Body of pancreas (tissue), 4 donors: Measurements from ENCODE around the gene TPM1. TPM values are rescaled to one million over a fixed set of nuclear protein-coding genes. Genes with fewer than 3 reads are reported as not detected.
A peak's percentile ranks its signal among the peaks of the same experiment; 100 is the strongest.

Source experiments
- ATAC-seq: fragments of 150-250 bp; one replicate; pipeline ENCODE4 v1.9.1; 2016
- DNase-seq, 4 donors: peaks; one replicate each; pipeline ENCODE4 v3.0.0-alpha.2; 2019
- H3K27ac ChIP-seq, 4 donors: fragments of 200-600 bp; sonication (generic); 1 replicate in 3 of 4; 2 replicates in 1 of 4; pipeline versions ENCODE4 v1.5.1 to v1.6.1; 2016 to 2019; ENCODE audit warnings: mild to moderate bottlenecking in 1 of 4, mixed read lengths in 1 of 4, moderate library complexity in 1 of 4
- H3K27me3 ChIP-seq, 2 donors: fragments of 200-600 bp; sonication (generic); one replicate each; pipeline ENCODE4 v1.6.0; 2016; ENCODE audit warnings: mild to moderate bottlenecking in 1 of 2
- H3K36me3 ChIP-seq, 2 donors: fragments of 200-600 bp; sonication (generic); replicated peaks in 1 of 2; 2 replicates each; pipeline ENCODE4 v1.5.1; 2016; ENCODE audit warnings: low read depth in 2 of 2; ENCODE audit not compliant: insufficient read depth in 1 of 2
- H3K4me1 ChIP-seq: fragments of 200-600 bp; sonication (generic); one replicate; pipeline ENCODE4 v1.6.0; 2016
- H3K4me3 ChIP-seq, 2 donors: fragments of 200-600 bp; sonication (generic); 1 replicate in 1 of 2; 2 replicates in 1 of 2; pipeline ENCODE4 v1.5.1; 2016 to 2019
- H3K9me3 ChIP-seq, 3 donors: fragments of 200-600 bp; sonication (generic); 1 replicate in 2 of 3; 2 replicates in 1 of 3; pipeline ENCODE4 v1.5.1; 2016
- POLR2A ChIP-seq, 3 donors: fragments of 450-650 bp; IDR thresholded peaks; one replicate each; pipeline ENCODE4 v1.6.1; 2016; ENCODE audit warnings: antibody characterized with exemption in 3 of 3, mild to moderate bottlenecking in 2 of 3
- WGBS, 2 donors: methylation state at CpG; one replicate each; pipeline ENCODE4 v1.1.5; 2017; 5-methylcytosine and 5-hydroxymethylcytosine counted together
- intact Hi-C: fragments of 100-400 bp; cut with DNase I; formaldehyde crosslinking; loops from one replicate; pipeline ENCODE4 v1.15.1; 2023
- total RNA-seq, 2 donors: library from RNA; depleted of rRNA; stranded (reverse); fragments of >200 nt; gene quantifications; one replicate each; pipeline ENCODE4 v1.1.0, GENCODE V29; 2016
- TF ChIP-seq, protein P1 (sequence below), 7 experiments: fragments of 450-650 bp in 4 of 7; fragments of 200-600 bp in 3 of 7; sonication (generic) in 3 of 7; IDR thresholded peaks; one replicate each; pipeline ENCODE4 v1.5.1; 2016 to 2019; ENCODE audit warnings: antibody characterized with exemption in 7 of 7

The TPM1 gene
- total RNA-seq, 2 donors from 2014 or later = 417 to 435 TPM

DNA sequence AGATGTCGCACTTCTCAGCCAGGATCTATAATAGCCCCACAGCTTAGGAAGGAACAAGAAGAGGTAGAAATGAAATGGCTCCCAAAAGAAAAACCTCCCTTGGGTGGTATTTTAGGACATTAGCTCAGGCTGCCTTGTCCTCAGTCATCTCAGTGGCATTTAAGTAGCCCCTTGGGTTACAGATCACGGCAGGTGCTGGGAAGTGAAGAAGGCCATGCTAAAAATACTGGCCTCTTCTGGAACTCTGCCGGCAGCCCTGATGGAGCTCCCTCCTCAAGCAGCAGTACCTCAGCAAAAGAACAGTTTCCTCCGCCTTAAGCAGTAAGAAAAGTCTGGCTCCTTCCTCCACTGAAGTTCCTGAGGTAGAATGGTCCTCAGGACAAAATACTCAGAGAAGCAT, 7.3 kb upstream of the TPM1 start:
- WGBS, 2 donors = 75 to 86% methylated on average over 4 of the region's 4 CpGs
- DNase-seq (no peak), ATAC-seq (no peak)
- Histone ChIP-seq H3K4me3 (no peak overlapping the region), H3K9me3 (no peaks in the 10 kb centered on the region), H3K36me3 (no peaks in the 10 kb centered on the region), H3K4me1 (peaks cover 3% of the 10 kb centered on the region), H3K27me3 (no peaks in the 10 kb centered on the region), H3K27ac (no peak overlapping the region)
- TF ChIP-seq, protein P1, sequence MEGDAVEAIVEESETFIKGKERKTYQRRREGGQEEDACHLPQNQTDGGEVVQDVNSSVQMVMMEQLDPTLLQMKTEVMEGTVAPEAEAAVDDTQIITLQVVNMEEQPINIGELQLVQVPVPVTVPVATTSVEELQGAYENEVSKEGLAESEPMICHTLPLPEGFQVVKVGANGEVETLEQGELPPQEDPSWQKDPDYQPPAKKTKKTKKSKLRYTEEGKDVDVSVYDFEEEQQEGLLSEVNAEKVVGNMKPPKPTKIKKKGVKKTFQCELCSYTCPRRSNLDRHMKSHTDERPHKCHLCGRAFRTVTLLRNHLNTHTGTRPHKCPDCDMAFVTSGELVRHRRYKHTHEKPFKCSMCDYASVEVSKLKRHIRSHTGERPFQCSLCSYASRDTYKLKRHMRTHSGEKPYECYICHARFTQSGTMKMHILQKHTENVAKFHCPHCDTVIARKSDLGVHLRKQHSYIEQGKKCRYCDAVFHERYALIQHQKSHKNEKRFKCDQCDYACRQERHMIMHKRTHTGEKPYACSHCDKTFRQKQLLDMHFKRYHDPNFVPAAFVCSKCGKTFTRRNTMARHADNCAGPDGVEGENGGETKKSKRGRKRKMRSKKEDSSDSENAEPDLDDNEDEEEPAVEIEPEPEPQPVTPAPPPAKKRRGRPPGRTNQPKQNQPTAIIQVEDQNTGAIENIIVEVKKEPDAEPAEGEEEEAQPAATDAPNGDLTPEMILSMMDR (IDR thresholded peaks at IDR 0.05) = no peak
- TF ChIP-seq POLR2A (IDR thresholded peaks at IDR 0.05) = no peak
- intact Hi-C loops = no loop called here

DNA sequence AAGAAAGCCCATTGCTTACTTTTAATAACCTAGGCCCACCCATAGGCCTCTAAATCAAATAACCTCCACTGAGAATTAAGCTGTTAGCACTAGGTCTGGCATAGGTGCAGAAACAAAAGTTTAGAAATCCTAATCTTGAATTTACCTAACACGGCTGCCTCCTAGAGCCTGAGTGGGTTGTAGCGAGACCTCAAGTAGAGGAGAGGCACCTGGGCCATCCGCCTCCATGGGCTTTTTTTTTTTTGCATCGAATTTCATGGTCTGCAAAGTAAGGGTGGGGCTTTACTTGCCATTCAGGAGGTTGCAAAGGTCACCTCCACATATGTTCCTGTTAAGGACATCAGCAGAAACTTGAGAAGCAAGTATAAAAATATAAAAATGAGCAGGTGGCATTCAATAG, 6.6 kb upstream of the TPM1 start:
- Histone ChIP-seq H3K4me3 (no peak overlapping the region), H3K27me3 (no peaks in the 10 kb centered on the region), H3K36me3 (no peaks in the 10 kb centered on the region), H3K9me3 (no peaks in the 10 kb centered on the region), H3K4me1 (peaks cover 11% of the 10 kb centered on the region), H3K27ac (peak overlapping the region in 1 of 4 donors; percentile 8)
- peak; percentile 57 for ATAC-seq
- TF ChIP-seq POLR2A (IDR thresholded peaks at IDR 0.05) = no peak
- TF ChIP-seq, protein P1 (IDR thresholded peaks at IDR 0.05) = peak in 1 of 7 experiments; percentile 33
- WGBS, 2 donors = 61 to 66% methylated on average over 4 of the region's 4 CpGs
- intact Hi-C loops = no loop called here
- no peak for DNase-seq

DNA sequence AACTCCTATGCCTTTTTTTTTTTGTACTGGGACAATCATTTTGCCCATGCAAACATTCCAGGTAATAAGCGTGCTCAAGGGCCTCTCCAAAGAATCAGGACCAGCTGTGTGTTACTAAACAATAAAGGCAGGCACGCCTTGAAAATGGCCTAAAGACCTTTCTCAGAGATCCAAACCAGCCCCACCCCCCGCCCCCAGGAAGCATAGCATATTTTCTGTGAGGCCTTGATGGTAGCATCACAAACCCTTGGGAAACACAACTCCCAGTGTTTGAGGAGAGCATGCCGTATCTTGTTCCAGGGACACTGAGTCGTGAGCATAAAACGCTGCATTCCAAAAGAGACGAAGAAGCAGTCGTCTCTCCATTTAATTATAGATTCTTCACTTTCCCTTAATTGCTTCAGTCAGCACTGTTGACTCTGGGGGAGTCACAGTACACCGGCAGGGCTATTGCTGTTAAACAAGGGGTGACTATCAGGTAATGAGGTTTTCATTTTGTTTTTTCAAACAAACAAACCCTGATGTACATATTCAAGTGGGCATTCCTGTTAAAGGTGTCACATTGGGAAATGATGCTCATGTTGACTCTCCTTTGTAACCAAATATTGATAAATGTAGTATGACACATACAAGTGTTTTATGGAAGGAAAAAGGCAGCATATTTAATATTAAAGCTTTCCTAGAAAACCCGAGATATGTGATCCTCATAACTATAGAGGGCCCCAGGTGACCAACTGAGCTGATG, 4.4 kb upstream of the TPM1 start:
- ATAC-seq (no peak), DNase-seq (no peak)
- Histone ChIP-seq H3K27me3 (no peaks in the 10 kb centered on the region), H3K4me1 (peaks cover 27% of the 10 kb centered on the region), H3K4me3 (no peak overlapping the region), H3K27ac (no peak overlapping the region), H3K9me3 (no peaks in the 10 kb centered on the region), H3K36me3 (no peaks in the 10 kb centered on the region)
- WGBS, 2 donors = 86 to 88% methylated on average over 10 of the region's 10 CpGs
- intact Hi-C loops = no loop called here
- no peak for TF ChIP-seq POLR2A (IDR thresholded peaks at IDR 0.05)
- TF ChIP-seq, protein P1 (IDR thresholded peaks at IDR 0.05) = no peak

DNA sequence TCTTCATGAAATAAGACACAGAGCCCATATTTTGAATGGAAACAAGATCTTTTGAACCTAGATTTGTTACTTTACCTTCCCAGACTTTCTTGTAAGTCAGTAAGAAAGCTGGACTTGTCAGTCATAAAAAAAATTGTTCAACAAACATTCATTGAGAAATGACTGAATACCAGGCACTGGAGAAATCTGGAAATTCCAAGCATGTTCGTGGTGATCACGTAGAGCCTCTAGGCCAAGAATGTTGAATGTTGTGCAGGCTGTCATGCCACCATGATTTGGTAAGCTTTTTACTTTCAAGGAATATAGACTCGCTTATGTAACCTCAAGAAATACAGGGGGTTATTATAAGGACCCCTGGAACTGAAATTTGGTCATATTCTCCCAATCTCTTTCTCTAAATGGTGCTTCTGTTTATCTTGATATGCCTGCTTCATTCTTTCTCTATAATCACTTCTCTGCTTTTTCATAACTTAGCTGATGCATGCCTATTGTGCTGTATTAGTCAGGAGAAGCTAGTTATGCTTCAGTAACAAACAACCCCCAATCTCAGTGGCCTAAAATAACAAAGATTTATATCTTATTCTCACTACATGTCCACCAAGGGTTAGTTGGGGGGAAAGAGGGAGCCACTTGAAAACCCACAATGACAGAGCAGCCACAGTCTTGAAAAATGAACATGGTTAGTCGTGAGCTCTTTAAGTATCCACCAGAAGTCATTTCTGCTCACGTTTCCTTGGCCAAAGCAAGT, 3.4 kb upstream of the TPM1 start:
- DNase-seq = no peak
- Histone ChIP-seq H3K36me3 (no peaks in the 10 kb centered on the region), H3K27ac (no peak overlapping the region), H3K4me3 (no peak overlapping the region), H3K4me1 (peaks cover 37% of the 10 kb centered on the region), H3K9me3 (no peaks in the 10 kb centered on the region), H3K27me3 (no peaks in the 10 kb centered on the region)
- WGBS, 2 donors = 90 to 94% methylated on average over 5 of the region's 5 CpGs
- ATAC-seq = no peak
- intact Hi-C loops = no loop called here
- TF ChIP-seq, protein P1 (IDR thresholded peaks at IDR 0.05) = peak in 1 of 7 experiments; percentile 3
- no peak for TF ChIP-seq POLR2A (IDR thresholded peaks at IDR 0.05)
